HG02885 (cell line): ENCODE measurements around the gene DPYD.

Experiments used
- ATAC-seq: cut with Tn5 transposase; IDR thresholded peaks from one replicate; pipeline ENCODE4 v1.9.1; 2021; ENCODE audit warnings: mild to moderate bottlenecking; ENCODE audit not compliant: unreplicated experiment, poor library complexity

DPYD gene

GRCh38 chr1:97727029-97727428 is 193.8 kb downstream of the DPYD start:
- ATAC-seq = no peak

GRCh38 chr1:97726386-97726785 is 194.4 kb downstream of the DPYD start:
- no peak for ATAC-seq

GRCh38 chr1:97721221-97721620 is 199.6 kb downstream of the DPYD start:
- no peak for ATAC-seq

GRCh38 chr1:97712980-97713379 is 207.9 kb downstream of the DPYD start:
- ATAC-seq = no peak

GRCh38 chr1:97711858-97712257 is 209.0 kb downstream of the DPYD start:
- ATAC-seq = no peak

GRCh38 chr1:97693601-97694000 is 227.2 kb downstream of the DPYD start:
- no peak for ATAC-seq

GRCh38 chr1:97691325-97691724 is 229.5 kb downstream of the DPYD start:
- no peak for ATAC-seq

GRCh38 chr1:97685360-97685759 is 235.5 kb downstream of the DPYD start:
- ATAC-seq = no peak

- ATAC-seq = no peak
These were observed 239.9 kb downstream of the DPYD start for GRCh38 chr1:97680894-97681293.

GRCh38 chr1:97680470-97680869 is 240.4 kb downstream of the DPYD start:
- ATAC-seq = no peak

GRCh38 chr1:97677702-97678101 is 243.1 kb downstream of the DPYD start:
- no peak for ATAC-seq

- no peak for ATAC-seq
These were observed 246.3 kb downstream of the DPYD start for GRCh38 chr1:97674517-97674916.

GRCh38 chr1:97668945-97669344 is 251.9 kb downstream of the DPYD start:
- ATAC-seq = no peak

- no peak for ATAC-seq
These were observed 260.3 kb downstream of the DPYD start for GRCh38 chr1:97660431-97661105.

GRCh38 chr1:97654876-97655585 is 265.8 kb downstream of the DPYD start:
- ATAC-seq = no peak

- no peak for ATAC-seq
These were observed 269.6 kb downstream of the DPYD start for GRCh38 chr1:97651250-97651649.

- no peak for ATAC-seq
These were observed 271.2 kb downstream of the DPYD start for GRCh38 chr1:97649591-97649990.

- ATAC-seq = no peak
These were observed 273.1 kb downstream of the DPYD start for GRCh38 chr1:97647776-97648175.

- no peak for ATAC-seq
These were observed 274.8 kb downstream of the DPYD start for GRCh38 chr1:97646071-97646470.

- ATAC-seq = no peak
These were observed 280.2 kb downstream of the DPYD start for GRCh38 chr1:97640677-97641076.

- ATAC-seq = no peak
These were observed 283.9 kb downstream of the DPYD start for GRCh38 chr1:97636941-97637340.

- ATAC-seq = no peak
These were observed 286.1 kb downstream of the DPYD start for GRCh38 chr1:97634758-97635157.
